Right kidney (tissue), 1 donor: ENCODE data around the gene RPS15A.
"Not testable (repeated sequence)": the region's sequence is repeated elsewhere in the genome, so short reads cannot be mapped to it uniquely, and the experiment has no call there.

Experiments used
- DNase-seq: peaks from one replicate; pipeline ENCODE4 v3.0.0-alpha.2; 2016

Gene RPS15A

DNA sequence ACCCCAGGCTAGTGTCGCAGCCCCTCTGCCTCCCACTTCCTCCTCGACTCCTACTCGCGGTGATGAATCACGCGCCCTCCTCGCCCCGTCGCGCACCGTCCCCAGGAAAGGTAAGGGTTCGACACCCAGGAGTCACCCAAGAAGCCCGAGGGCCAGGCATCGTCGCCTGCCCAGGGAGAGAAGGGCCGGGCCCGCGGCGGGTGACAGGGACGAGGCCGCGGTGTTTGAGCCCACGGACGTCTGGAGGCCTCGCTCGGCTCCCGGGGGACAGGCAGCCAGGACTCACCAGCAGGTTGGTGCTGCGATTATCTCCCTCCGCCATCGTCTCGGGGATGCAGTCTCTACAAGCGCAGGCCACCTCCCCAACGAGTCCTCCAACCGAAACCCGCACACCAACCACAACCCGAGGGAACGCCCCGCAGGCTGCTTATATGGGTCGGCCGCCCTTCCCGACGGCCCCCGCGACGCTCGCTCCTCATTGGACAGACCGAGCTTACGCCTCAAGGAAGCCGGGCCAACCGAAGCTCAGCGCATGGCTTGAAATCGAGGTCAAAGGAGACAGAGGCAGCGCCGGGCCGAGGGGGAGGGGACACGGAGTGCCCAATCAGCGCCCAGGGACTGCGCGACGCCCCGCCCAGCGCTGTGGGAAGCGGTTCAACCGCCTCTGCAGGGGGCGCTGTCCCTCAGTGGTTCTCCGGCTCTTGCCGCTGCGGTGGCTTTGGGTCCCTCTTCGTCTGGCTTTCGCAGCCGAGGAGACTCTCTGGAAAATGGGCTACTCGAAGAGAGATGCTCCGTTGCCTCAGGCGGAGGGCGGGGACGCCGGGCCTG, 11.2 kb upstream of the RPS15A start, which contains the start of gene ARL6IP1:
ARL6IP1 (minus strand) TSS at position 405 of the 828 bp plus-strand sequence; CDS start at position 322, 83 bp downstream.
- DNase-seq, result peak; percentile 97

DNA sequence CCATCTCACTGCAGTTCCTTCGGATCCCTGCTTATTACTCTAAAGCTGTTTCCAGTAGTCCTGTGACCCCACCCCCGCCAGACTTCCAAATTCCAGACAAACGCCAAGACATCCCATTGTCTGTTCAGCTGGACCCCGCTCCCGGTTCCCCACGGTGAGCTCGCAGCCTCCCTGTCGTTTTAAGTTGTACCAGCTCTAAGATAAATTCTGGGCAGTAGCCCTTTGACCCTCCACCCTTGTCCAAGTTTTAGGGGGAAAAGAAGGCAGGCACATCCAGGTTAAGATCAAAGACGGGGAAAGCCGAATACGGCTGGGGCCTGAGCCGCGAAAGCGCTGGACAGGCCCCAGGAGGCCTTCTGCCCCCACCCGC, 10.6 kb upstream of the RPS15A start:
- DNase-seq, result no peak

DNA sequence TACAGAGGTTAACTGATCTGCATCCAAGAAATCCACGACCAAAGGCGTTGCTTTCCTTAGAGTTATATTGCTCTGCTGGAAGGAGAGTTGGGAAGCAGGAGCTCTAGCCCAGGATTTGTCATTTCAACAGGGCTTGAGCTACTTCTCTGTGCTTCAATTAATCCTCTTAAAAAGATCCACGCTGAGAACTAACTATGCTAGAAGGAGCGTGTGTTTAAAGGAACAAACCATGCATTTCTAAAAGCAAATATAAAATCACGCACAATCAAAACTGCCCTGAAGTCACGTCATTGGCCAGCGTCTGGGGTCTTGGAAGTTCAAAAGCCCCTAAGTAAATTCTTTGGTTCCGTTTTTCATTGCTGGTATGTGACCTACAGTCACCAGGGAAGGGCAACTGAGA, 10.2 kb upstream of the RPS15A start:
- no peak for DNase-seq

DNA sequence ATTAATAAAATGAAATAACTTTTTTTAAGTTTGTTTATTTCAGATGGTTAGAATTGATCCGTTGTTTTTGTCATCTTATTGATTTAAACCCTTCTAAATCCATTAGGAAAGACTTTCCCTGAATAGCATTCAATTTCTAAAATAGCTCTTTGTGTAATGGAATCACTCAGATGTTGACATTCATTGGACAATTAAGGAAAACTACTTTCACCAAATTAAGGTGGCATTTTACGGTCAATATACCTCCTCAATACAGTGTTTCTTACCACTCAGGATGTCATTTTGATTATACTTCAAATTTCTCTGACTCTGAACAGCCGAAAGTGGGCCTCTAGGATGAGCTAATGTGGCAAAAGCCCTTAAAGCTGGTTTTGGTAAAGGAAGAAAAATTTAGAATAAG, 9.4 kb upstream of the RPS15A start:
- DNase-seq, result no peak

DNA sequence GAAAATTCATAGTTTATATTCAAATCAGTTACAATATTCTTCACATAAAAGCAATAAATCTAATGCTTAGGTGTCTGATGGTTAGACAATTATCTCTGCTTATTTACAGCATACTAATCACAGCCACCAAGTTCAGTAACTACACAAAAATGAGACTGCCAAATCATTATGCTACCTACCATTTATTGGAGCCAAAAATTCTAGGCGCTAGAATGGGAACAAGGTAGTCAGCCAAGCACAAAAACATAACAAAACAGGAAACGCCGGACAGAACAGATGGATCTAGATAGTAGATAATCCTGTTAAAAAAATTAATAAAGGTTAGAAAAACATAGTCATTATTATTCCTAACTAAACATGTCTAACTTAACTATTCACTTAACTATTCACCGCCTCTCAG, 7.6 kb upstream of the RPS15A start:
- DNase-seq, result no peak

DNA sequence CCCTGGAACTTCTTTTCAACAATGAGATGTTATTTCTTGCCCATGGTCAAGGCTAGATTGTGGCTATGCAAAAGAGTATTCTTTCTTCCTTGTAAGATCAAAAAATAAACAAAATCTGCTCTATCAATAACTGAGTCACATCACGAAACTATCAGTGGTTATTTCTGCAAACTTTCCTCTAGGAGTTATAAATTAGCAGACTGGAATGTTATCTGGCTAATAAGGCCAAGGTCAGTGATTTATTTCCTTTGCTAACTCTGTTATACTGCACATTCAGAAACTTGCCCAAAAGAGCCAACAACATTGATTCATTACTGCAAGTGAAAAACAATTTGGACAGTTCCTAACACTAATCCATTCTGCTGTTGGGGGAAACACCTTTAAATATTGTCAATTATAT, 6.2 kb upstream of the RPS15A start:
- no peak for DNase-seq

DNA sequence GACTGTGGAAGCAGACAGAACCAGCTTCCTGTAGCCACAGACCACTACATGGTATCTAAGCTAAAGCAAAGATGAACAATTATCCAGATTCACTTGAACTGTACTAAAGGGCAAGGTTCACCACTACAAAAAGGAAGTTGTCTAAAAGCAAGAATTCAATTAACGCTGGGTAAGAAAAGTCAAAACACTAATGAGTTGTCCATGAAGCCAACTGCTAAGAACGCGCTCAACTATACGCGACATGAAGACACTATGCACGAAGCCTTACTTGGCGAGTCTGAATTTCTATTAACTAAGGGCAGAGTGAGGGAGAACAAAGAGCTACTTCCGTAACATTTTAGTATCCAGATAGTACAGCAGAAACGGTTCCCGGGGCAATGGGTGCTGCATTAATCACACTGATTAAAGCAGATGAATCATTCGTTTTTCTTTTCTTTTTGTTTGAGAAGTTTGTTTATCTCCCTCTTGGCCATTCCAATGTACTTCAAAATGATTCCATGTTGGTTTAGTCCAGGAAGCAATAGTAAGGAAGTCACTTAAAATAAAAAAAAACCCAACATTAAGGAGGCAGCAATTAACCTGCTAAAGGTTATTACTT, 2.8 kb upstream of the RPS15A start:
- no peak for DNase-seq

DNA sequence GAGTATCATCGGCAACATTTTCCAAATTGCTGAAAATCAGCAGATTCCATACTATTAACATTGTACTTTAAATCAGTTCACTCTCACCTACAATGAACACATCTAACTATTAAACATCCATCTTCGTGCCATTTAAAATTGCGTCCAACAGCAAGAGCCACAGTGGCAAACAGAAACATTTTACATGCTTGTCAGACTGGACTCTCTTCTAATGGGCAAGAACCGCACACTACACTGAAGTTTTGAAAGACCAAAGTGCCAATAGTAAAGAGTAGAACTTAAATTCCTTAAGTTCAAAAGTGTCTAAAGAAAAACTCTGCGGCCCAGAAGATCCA, 652 bp downstream of the RPS15A start:
- no peak for DNase-seq

DNA sequence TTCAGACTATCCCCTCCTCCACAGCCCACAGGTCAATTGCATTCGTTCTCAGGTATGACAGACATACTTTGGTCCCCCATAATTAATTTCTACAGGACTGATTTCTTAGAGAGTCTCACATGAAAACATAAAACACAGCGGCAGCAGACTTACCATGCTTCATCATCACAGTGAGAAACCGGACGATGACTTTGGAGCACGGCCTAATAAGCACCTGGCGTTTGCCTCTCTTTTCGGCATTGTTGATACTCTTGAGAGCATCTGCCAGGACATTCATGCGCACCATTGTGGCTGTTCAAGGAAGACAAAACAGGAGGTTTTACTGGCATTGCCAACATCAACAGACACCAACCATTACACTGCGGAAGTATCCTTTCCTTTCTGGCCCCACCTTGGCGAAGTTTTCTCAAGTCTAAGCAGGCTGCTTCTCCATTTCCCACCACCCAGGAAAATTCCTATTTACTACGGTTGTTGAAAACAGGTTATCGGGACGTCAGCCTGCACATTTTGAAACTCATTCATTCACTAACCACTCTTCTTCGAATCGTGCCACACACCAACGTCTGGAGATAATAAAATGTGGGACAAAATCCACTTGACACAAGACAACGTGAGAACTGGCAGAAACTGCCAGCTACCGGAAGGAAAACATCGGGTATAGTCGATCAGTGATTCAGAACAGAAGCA, 1.2 kb downstream of the RPS15A start:
- no peak for DNase-seq

DNA sequence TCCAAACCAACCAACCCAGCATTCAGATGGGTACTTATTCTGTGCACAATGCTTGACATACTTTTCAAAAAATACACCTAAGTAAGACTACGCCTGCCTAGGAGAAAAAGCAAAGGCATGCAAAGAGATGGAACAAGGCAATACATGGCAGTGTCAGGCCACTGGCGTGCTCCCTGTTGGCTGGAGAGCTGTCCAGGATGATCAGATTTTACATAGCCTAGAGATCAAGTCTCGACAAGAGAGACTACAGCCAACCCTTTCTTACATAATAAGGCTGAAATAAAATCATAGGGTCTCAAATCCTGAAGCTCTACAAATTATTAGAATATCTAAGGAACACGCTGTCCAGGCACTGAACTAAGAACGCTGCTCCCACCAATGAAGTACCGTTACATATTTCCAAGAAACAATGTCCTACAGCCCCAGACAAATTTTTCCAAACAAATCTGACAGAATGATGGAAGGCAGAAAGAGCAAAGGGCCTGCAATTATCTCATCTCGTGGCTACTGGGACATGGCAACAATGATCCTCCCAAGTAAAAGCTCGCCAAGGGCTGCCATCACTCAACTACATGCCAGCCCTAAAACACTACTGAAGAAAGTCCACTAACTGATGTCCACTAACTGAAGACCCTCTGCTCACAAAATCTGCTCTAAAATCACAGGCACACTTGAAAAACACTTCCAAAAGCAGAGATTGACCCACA, 5.1 kb downstream of the RPS15A start:
- no peak for DNase-seq

DNA sequence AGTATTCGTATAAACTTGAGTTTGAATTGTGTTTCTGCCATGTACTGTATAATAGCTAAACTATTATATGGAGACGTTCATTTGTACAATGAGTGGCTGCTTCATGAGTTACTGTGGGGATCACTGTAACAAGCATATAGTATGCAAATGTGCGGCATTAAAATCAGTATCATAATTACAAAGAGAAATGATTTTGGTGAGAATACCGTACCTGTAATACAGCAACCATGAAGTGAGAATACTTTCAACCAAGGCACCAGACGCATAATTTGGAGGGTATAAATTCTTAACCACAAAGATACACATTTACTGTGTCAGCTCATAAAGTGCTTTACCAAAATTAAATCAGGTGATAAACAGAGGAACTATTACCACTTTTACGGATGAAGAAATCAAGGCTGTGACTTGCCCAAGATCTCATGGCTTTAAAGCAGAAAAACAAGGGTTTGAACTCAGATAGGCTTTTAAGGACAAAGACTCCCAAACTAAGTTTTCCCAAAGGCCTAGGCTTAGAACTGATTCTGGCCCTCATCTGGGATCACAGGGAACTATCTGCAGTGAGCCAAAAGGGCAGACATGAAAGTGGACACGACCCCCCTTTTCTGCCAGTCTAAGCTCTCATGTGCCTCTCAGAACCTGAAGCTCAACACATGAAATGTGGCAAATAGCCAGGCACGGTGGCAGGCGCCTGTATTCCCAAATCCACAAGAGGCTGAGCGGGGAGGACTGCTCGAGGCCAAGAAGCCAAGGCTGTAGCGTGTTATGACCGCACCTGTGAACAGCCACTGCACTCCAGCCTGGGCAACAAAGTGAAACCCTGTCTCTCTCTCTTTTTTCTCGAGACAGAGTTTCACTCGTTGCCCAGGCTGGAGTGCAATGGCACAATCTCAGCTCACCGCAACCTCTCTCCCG, 6.4 kb downstream of the RPS15A start:
- DNase-seq, result no peak

DNA sequence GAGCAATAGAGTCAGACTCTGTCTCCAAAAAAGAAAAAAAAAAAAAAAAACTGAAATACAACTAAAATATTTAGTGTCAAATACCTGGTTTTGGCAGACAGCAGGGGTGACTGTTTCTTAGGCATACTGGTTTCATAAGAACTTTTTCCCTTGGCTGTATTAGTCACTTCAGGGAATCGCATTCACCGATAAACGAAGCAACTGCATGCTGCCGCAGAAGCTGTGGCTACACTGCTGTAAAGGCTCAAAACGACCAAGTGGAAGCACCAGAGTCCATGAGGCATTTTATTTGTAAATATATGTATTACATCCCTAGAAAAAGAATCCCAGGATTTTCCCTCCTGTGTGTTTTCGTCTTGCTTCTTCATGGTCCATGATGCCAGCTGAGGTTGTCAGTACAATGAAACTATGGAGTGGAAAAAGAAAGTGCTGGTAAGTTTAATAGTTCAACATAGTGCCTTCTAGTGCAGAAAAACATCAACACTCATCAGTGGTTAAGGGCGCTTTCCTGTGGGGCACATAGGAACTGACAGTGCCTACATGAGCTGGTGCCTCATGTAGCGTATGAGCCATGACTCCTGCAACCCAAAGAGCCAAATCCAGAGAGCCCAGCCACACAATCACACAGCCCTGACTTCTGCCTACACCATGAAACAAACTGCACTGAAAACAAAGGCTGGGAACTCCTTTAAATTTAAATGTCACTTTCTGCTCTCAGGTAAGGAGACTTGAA, 7.3 kb downstream of the RPS15A start:
- no peak for DNase-seq

DNA sequence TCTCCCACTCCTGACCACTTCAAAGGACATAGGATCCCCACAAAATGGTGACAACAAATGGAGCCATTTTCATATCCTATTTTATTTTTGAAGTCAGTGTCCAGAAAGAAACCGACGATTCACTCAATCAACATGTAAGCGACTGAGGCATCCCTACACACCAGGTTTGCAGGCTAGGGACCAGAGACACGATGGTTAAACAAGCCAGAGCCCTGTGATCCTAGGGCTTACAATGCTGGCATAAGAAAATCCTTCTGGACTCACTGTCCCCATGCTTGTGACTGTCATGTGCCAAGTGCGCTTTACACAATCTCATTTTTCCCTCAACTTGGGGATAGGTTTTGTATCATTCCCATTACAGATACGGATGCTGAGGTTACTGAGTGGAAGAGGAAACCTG, 8.9 kb downstream of the RPS15A start:
- not testable (repeated sequence) for DNase-seq

DNA sequence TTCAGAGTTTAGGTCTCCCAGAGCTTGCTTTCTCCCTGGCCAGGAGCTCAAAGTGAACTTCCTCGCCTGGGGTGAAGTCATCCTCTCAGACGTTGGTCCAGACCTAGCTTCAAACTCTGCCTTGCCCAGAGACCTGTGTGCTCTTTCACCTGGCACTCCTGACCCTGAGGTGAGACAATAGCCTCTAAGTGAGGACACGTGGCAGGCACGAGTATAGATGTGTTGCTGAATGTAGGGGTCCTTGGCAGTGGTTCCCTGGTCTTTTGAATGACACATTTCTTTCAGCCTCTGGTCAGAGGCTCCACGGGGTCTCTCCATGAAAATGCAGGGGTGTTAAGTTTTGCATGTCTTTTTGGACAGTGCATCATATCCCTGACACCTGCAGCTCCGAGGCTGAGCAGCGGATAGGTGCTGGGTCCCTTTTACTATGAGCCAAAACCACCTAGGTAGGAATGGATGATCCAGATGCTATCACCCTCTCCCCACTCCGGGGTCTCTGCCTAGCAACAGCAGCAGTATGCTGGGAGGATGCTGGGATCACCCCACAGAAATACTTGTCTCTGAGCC, 9.6 kb downstream of the RPS15A start:
- DNase-seq, result not testable (repeated sequence)

DNA sequence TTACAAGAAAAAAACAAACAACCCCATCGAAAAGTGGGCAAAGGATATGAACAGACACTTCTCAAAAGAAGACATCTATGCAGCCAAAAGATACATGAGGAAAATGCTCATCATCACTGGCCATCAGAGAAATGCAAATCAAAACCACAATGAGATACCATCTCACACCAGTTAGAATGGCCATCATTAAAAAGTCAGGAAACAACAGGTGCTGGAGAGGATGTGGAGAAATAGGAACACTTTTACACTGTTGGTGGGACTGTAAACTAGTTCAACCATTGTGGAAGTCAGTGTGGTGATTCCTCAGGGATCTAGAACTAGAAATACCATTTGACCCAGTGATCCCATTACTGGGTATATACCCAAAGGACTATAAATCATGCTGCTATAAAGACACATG, 12.5 kb downstream of the RPS15A start:
- DNase-seq, result not testable (repeated sequence)

DNA sequence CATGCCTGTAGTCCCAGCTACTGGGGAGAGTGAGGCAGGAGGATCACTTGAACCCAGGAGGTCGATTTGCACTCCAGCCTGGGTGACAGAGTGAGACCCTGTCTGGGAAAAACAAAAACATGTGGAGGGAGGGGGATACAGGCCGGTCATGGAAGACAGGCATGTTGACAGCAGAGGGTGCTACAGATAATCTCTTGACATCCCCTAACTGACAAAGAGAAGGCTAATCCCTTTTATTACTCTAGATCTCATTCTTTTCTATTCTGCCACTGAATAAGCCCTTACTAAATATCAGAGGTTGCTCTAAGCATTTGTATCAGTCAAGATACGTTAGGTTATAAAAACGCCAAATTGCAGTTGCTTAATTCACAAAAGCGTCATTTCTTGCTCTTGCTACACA, 13.8 kb downstream of the RPS15A start:
- DNase-seq, result not testable (repeated sequence)

DNA sequence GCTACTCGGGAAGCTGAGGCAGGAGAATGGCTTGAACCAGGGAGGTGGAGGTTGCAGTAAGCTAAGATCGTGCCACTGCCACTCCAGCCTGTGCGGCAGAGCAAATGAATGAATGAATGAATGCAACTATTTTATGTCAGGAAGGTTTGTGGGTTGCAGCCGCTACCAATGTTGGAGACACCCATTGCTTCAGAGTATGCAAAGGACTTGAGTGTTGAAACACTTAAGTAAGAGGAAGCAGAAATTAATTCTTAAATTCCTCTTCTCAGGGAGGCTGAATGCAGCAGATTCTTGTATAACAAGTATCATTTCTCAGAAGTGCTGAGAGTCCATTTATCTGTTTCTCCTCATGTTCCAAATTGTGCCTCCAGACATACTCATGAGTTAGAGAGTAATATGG, 15.5 kb downstream of the RPS15A start:
- not testable (repeated sequence) for DNase-seq

DNA sequence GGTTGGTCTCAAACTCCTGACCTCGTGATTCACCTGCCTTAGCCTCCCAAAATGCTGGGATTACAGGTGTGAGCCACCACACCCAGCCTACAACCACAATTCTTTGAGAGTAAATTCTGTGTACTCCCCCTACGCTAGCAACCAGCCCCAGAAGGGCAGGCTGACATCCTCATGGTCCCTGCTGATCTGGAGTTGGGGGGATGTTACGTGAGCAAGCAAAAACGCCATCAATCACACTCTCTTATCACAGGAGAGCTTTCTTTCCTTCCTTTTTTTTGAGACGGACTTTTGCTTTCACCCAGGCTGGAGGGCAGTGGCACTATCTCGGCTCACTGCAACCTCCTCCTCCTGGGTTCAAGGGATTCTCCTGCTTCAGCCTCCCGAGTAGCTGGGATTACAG, 18.0 kb downstream of the RPS15A start:
- DNase-seq, result not testable (repeated sequence)

DNA sequence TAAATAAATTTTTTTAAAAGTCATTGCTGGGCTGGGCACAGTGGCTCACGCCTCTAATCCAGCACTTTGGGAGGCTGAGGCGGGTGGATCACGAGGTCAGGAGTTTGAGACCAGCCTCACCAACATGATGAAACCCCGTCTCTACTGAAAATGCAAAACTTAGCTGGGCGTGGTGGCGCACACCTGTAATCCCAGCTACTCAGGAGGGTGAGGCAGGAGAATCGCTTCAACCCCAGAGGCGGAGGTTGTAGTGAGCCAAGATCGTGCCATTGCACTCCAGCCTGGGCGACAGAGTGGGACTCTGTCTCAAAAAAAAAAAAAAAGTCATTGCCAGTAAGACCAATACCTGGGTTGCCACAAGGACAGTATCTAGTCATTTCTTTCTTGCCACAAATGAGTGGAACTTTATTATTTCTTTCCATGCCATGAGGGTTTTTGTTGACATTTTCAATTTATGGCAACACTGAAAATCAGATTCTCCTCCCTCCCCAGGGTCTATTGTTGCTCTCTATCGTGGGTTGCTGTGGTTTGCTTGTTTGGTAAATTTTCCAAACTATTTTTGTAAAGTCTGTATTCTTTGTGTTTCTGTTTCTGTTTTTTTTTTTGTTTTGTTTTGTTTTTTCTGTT, 19.7 kb downstream of the RPS15A start:
- not testable (repeated sequence) for DNase-seq

DNA sequence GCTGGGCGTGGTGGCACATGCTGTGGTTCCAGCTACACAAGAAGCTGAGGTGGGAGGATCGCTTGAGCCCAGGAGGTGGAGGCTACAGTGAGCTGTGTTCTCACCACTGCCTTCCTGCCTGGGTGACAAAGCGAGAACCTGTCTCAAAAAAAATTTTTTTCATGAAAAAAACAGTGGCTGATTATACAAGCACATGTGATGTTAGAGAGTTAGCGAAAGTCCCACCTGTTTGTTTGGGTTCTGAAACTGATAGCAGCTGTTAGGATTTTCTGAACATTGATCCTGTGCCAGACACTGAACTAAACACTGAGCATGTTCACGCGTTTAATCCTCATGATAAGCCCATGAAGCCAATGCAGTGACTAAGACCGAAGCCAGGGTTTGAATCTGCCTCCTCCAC, 22.9 kb downstream of the RPS15A start:
- DNase-seq, result not testable (repeated sequence)
